SU-DHL-6 (cell line): ENCODE data around the gene LGALS16.

ENCODE experiments used
- EZH2phosphoT487 ChIP-seq: fragments of 200-600 bp; sonication (generic), shearing (Covaris generic); conservative IDR thresholded peaks from 2 replicates; pipeline ENCODE4 v1.6.1; 2018; ENCODE audit warnings: mild to moderate bottlenecking, antibody characterized with exemption, low read length, moderate library complexity, mixed read lengths
- TF ChIP-seq, protein P1 (sequence below): fragments of 200-600 bp; sonication (generic); IDR thresholded peaks from one replicate; pipeline ENCODE4 v1.5.1; 2017; ENCODE audit warnings: antibody characterized with exemption, mild to moderate bottlenecking, low read length, moderate library complexity; ENCODE audit not compliant: insufficient read depth, poor library complexity, severe bottlenecking

DNA sequence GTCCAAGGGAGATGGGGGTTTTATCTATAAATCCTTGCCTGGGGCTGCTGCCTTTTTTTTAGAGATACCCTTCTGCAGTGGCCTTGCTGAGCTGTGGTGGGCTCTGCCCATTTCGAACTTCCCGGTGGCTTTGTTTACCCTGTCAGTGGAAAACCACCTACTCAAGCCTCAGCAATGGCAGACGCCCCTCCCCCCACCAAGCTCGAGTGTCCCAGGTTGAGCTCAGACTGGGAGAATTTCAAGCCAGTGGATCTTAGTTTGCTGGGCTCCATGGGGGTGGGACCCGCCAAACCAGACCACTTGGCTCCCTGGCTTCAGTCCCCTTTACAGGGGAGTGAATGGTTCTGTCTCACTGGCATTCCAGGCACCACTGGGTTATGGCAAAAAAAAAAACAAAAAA is 31.8 kb upstream of the LGALS16 start:
- TF ChIP-seq, protein P1, sequence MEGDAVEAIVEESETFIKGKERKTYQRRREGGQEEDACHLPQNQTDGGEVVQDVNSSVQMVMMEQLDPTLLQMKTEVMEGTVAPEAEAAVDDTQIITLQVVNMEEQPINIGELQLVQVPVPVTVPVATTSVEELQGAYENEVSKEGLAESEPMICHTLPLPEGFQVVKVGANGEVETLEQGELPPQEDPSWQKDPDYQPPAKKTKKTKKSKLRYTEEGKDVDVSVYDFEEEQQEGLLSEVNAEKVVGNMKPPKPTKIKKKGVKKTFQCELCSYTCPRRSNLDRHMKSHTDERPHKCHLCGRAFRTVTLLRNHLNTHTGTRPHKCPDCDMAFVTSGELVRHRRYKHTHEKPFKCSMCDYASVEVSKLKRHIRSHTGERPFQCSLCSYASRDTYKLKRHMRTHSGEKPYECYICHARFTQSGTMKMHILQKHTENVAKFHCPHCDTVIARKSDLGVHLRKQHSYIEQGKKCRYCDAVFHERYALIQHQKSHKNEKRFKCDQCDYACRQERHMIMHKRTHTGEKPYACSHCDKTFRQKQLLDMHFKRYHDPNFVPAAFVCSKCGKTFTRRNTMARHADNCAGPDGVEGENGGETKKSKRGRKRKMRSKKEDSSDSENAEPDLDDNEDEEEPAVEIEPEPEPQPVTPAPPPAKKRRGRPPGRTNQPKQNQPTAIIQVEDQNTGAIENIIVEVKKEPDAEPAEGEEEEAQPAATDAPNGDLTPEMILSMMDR: no peak
- no peak for TF ChIP-seq EZH2phosphoT487
